GM21786 (cell line): Measurements from ENCODE around the gene HSD11B1.

Experiments used
- ATAC-seq: cut with Tn5 transposase; IDR thresholded peaks from one replicate; pipeline ENCODE4 v1.9.1; 2021; ENCODE audit not compliant: unreplicated experiment

Gene HSD11B1

GRCh38 chr1:209704584-209704983 is at the start of gene HSD11B1:
TSS of gene HSD11B1 (plus strand) at chr1:209704846. CDS start at chr1:209704943, 97 bp downstream.
- ATAC-seq: no peak

GRCh38 chr1:209655411-209656231 is 49.0 kb upstream of the HSD11B1 start:
- ATAC-seq: no peak

- ATAC-seq: no peak
Measured at GRCh38 chr1:209657140-209657879, 47.3 kb upstream of the HSD11B1 start.

- ATAC-seq: no peak
Measured at GRCh38 chr1:209657918-209658317, 46.7 kb upstream of the HSD11B1 start.

- ATAC-seq: peak; percentile 92
Measured at GRCh38 chr1:209659909-209660308, 44.7 kb upstream of the HSD11B1 start.

GRCh38 chr1:209661071-209661470 is 43.6 kb upstream of the HSD11B1 start:
- ATAC-seq: no peak

- no peak for ATAC-seq
Measured at GRCh38 chr1:209662879-209663327, 41.7 kb upstream of the HSD11B1 start.

- ATAC-seq: no peak
Measured at GRCh38 chr1:209667103-209667502, 37.5 kb upstream of the HSD11B1 start.

GRCh38 chr1:209667708-209668107 is 36.9 kb upstream of the HSD11B1 start:
- peak; percentile 49 for ATAC-seq

GRCh38 chr1:209670441-209671082 is 34.1 kb upstream of the HSD11B1 start:
- ATAC-seq: no peak

- ATAC-seq: peak; percentile 94
Measured at GRCh38 chr1:209672705-209673630, 31.7 kb upstream of the HSD11B1 start.

- no peak for ATAC-seq
Measured at GRCh38 chr1:209673631-209674417, 30.8 kb upstream of the HSD11B1 start.

- ATAC-seq: no peak
Measured at GRCh38 chr1:209674957-209675564, 29.6 kb upstream of the HSD11B1 start, which contains the start of gene G0S2. TSS of gene G0S2 (plus strand) at chr1:209675412. CDS start at chr1:209675685, 273 bp downstream.

- ATAC-seq: no peak
Measured at GRCh38 chr1:209675565-209676154, 29.0 kb upstream of the HSD11B1 start.

GRCh38 chr1:209678981-209679539 is 25.6 kb upstream of the HSD11B1 start:
- no peak for ATAC-seq

- ATAC-seq: peak; percentile 92
Measured at GRCh38 chr1:209685821-209686220, 18.8 kb upstream of the HSD11B1 start.

GRCh38 chr1:209686322-209686721 is 18.3 kb upstream of the HSD11B1 start:
- ATAC-seq: no peak

- no peak for ATAC-seq
Measured at GRCh38 chr1:209688746-209689234, 15.9 kb upstream of the HSD11B1 start.
